Measurements from ENCODE around the gene IGF2R.

DNA sequence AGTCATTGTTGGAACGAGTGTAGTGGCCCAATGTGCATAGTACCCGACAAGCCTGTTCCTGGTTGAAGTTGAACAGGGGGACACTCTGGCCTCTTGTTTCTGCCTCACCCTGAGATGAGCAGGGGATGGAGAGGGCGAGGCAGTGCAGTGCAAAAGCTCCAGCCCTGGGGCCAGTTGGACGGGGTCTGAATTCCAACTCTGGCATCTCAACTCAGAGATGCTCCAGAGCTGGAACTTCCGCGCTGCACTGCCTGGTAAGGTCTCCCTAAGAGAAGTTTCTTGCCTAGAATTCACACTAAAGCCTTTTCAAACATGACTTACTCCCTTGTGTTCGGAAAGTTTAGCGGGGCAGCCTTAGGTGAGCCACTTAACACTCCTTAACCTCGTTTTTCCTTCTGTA lies 80.5 kb downstream of the IGF2R start:
- TF ChIP-seq, protein P1, sequence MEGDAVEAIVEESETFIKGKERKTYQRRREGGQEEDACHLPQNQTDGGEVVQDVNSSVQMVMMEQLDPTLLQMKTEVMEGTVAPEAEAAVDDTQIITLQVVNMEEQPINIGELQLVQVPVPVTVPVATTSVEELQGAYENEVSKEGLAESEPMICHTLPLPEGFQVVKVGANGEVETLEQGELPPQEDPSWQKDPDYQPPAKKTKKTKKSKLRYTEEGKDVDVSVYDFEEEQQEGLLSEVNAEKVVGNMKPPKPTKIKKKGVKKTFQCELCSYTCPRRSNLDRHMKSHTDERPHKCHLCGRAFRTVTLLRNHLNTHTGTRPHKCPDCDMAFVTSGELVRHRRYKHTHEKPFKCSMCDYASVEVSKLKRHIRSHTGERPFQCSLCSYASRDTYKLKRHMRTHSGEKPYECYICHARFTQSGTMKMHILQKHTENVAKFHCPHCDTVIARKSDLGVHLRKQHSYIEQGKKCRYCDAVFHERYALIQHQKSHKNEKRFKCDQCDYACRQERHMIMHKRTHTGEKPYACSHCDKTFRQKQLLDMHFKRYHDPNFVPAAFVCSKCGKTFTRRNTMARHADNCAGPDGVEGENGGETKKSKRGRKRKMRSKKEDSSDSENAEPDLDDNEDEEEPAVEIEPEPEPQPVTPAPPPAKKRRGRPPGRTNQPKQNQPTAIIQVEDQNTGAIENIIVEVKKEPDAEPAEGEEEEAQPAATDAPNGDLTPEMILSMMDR (IDR thresholded peaks at IDR 0.05): no peak
- no peak for TF ChIP-seq POLR2A (IDR thresholded peaks at IDR 0.05)

All from lower leg skin (tissue), 3 donors.